Calu3 (cell line): ENCODE results near the gene CCDC34. TPM values are rescaled to one million over a fixed set of nuclear protein-coding genes. Genes with fewer than 3 reads are reported as not detected.
A peak's percentile ranks its signal among the peaks of the same experiment; 100 is the strongest.

Source experiments
- Bru-seq: library from RNA; stranded (reverse); fragments of 400-500 nt; gene quantifications from one replicate; lab custom pipeline; 2021; lab: Mats Ljungman, UMichigan
- BruChase-seq, 2 experiments: library from RNA; stranded (reverse); fragments of 400-500 nt; gene quantifications; one replicate each; lab custom pipeline; 2021; lab: Mats Ljungman, UMichigan
- BruUV-seq: library from RNA; stranded (reverse); fragments of 400-500 nt; replicated peaks from 2 replicates; lab custom pipeline; 2021; lab: Mats Ljungman, UMichigan
- CTCF ChIA-PET: fragments of 300-600 bp; sonication (Branson Sonifier 250); formaldehyde crosslinking; loops from one replicate; lab custom pipeline; 2022; ENCODE audit warnings: antibody characterized with exemption; lab: Charles Lee
- DNase-seq: peaks from one replicate; pipeline ENCODE4 v3.0.0; 2022
- H3K27ac Mint-ChIP-seq: one replicate; pipeline ENCODE4 v1.8.0; 2022; ENCODE audit warnings: mixed read lengths; ENCODE audit not compliant: unreplicated experiment
- H3K27me3 Mint-ChIP-seq: one replicate; pipeline ENCODE4 v1.8.0; 2022; ENCODE audit warnings: mixed read lengths; ENCODE audit not compliant: unreplicated experiment
- H3K36me3 Mint-ChIP-seq: one replicate; pipeline ENCODE4 v1.8.0; 2022; ENCODE audit warnings: mild to moderate bottlenecking, moderate library complexity, mixed read lengths; ENCODE audit not compliant: insufficient read depth, unreplicated experiment
- H3K4me1 Mint-ChIP-seq: one replicate; pipeline ENCODE4 v1.8.0; 2022; ENCODE audit warnings: mild to moderate bottlenecking, low read depth, mixed read lengths; ENCODE audit not compliant: unreplicated experiment
- H3K4me3 Mint-ChIP-seq: one replicate; pipeline ENCODE4 v1.8.0; 2022; ENCODE audit warnings: mild to moderate bottlenecking, low read depth, moderate library complexity, mixed read lengths; ENCODE audit not compliant: unreplicated experiment
- H3K9me3 Mint-ChIP-seq: one replicate; pipeline ENCODE4 v1.8.0; 2022; ENCODE audit warnings: low read depth, mixed read lengths; ENCODE audit not compliant: unreplicated experiment
- CTCF ChIP-seq: fragments of 200-600 bp; IDR thresholded peaks from one replicate; pipeline ENCODE4 v1.8.0; 2022; ENCODE audit warnings: antibody characterized with exemption; ENCODE audit not compliant: unreplicated experiment
- intact Hi-C: fragments of 100-400 bp; cut with micrococcal nuclease; formaldehyde crosslinking; loops from one replicate; pipeline ENCODE4 v1.10.0; 2022; ENCODE audit not compliant: unreplicated experiment
- long read RNA-seq: library from polyadenylated mRNA; stranded (forward); transcript quantifications from one replicate; pipeline ENCODE4 v2.0.0, GENCODE V29; 2022
- total RNA-seq: library from RNA; stranded (reverse); gene quantifications from 2 replicates; pipeline ENCODE4 v1.2.3, GENCODE V29; 2022

Gene CCDC34
- total RNA-seq (17.6 and 21.6 TPM in 2 replicates), Bru-seq, nascent RNA (percentile 63 among the genes with signal in this experiment), BruChase-seq, experiment 1, labeled RNA remaining after a 6-hour chase (percentile 71 among the genes with signal in this experiment), BruChase-seq, experiment 2, labeled RNA remaining after a 2-hour chase (percentile 58 among the genes with signal in this experiment)
- long read RNA-seq, transcript CCDC34-201 (3 exons, 2,109 nt): minor isoform, 5 of 45 reads
- long read RNA-seq, transcript CCDC34-202 (6 exons, 2,103 nt): major isoform, 36 of 45 reads
- long read RNA-seq, partial matches to known transcripts: 1 of 45 reads
- long read RNA-seq, other reads (novel, unspliced or antisense): 3 of 45 reads

GRCh38 chr11:27362749-27363575 is at the start of gene CCDC34:
Gene CCDC34, minus strand, starts transcription at chr11:27363215. Its CDS starts 21 bp downstream, at chr11:27363194.
- TSS peak; percentile 38 for BruUV-seq
- no peaks in the 10 kb centered on the region for H3K9me3 Mint-ChIP-seq
- peaks cover 16% of the 10 kb centered on the region for H3K36me3 Mint-ChIP-seq
- H3K4me1 Mint-ChIP-seq: peaks cover 41% of the 10 kb centered on the region
- CTCF ChIA-PET: interaction anchor here (0.9 to 1.9 kb wide), 3 partner anchors 102 to 123 kb away, joined by 3 to 6 read pairs (median 4); partner anchors contain the start of gene LGR4
- intact Hi-C loops: loop anchor here (2.0 to 5.0 kb wide), 3 partner anchors 26 to 181 kb away; no protein-coding TSS in a partner anchor
- DNase-seq: peak; percentile 92
- TF ChIP-seq CTCF: no peak
- peak within 1 kb of the TSS; percentile 97 for H3K4me3 Mint-ChIP-seq
- H3K27me3 Mint-ChIP-seq: no peaks in the 10 kb centered on the region
- H3K27ac Mint-ChIP-seq: peak within 1 kb of the TSS; percentile 82

GRCh38 chr11:27412192-27412691 is 49.2 kb upstream of the CCDC34 start:
- Mint-ChIP-seq H3K27ac (no peak overlapping the region), H3K27me3 (no peaks in the 10 kb centered on the region), H3K4me1 (peaks cover 33% of the 10 kb centered on the region), H3K4me3 (no peak overlapping the region), H3K9me3 (no peaks in the 10 kb centered on the region), H3K36me3 (no peaks in the 10 kb centered on the region)
- CTCF ChIA-PET: interaction anchor here (1.2 kb wide), 1 partner anchor 17 kb away, joined by 3 read pairs; no protein-coding TSS in a partner anchor
- intact Hi-C loops: no loop called here
- no peak for DNase-seq
- BruUV-seq: no TSS peak
- no peak for TF ChIP-seq CTCF

- no peak for TF ChIP-seq CTCF
- no TSS peak for BruUV-seq
Measured at GRCh38 chr11:27411328-27411727, 48.3 kb upstream of the CCDC34 start.

DNA sequence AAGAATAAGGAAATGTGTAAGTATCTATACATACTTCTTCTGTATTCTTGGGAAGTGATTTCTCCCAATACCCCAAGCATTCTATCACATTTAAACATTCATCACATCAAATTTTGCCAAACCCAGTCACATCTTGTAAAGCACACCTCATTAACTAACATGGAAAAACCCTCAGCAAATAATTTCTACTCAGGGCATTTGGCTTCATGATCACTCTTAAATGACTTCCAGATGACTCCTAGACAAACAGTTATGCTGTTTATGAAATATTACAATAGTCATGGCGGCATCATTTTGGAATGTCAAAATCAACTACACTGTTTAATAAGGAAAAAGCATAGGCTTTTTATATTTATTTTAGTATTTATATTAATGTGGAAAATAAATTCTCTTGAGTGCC is 47.3 kb upstream of the CCDC34 start:
- no peak for TF ChIP-seq CTCF
- no TSS peak for BruUV-seq

More at GRCh38 chr11:27411328-27411727, 48.3 kb upstream of the CCDC34 start:
- CTCF ChIA-PET: interaction anchor here (0.7 kb wide), 1 partner anchor 21 kb away, joined by 5 read pairs; no protein-coding TSS in a partner anchor
- no peak for DNase-seq
- Mint-ChIP-seq H3K4me3 (no peak overlapping the region), H3K4me1 (peaks cover 24% of the 10 kb centered on the region), H3K9me3 (no peaks in the 10 kb centered on the region), H3K36me3 (no peaks in the 10 kb centered on the region), H3K27ac (no peak overlapping the region), H3K27me3 (no peaks in the 10 kb centered on the region)
- intact Hi-C loops: no loop called here

More for the DNA sequence above, 47.3 kb upstream of the CCDC34 start:
- Mint-ChIP-seq H3K9me3 (no peaks in the 10 kb centered on the region), H3K4me3 (no peak overlapping the region), H3K27me3 (no peaks in the 10 kb centered on the region), H3K4me1 (peaks cover 14% of the 10 kb centered on the region), H3K36me3 (no peaks in the 10 kb centered on the region), H3K27ac (no peak overlapping the region)
- intact Hi-C loops: no loop called here
- CTCF ChIA-PET: no interaction called here
- no peak for DNase-seq
